ENCODE data around the gene AIG1. TPM values are rescaled to one million over a fixed set of nuclear protein-coding genes. Genes with fewer than 3 reads are reported as not detected.

The AIG1 gene
- total and polyA plus RNA-seq, 2 donors (not counting 1 experiment from before 2014, with no cell fraction given), result 40.6 to 42.2 TPM

- Histone ChIP-seq H3K27ac (ENCODE audit: insufficient read depth, low read length) (no peak overlapping the region), H3K4me3 (replicated peaks in 1 of 4; ENCODE audit: control extremely low read depth in 1 of 4, insufficient read depth in 1 of 4, low read depth in 3 of 4, low read length in 4 of 4) (no peak overlapping the region)
These were observed 161.6 kb downstream of the AIG1 start for GRCh38 chr6:143222310-143222709.

GRCh38 chr6:143222801-143223231, 162.1 kb downstream of the AIG1 start:
- H3K9ac ChIP-seq (ENCODE audit: insufficient read depth, low read length), result no peak overlapping the region
- H3K27me3 ChIP-seq (ENCODE audit: control insufficient read depth, insufficient read depth, low read length), result no peaks in the 10 kb centered on the region
- H3K9me3 ChIP-seq (ENCODE audit: control insufficient read depth, insufficient read depth, low read depth, low read length), result no peaks in the 10 kb centered on the region
- TF ChIP-seq EZH2 (IDR thresholded peaks at IDR 0.05; ENCODE audit: low read length, missing control alignments) (no peak), CTCF (conservative IDR thresholded peaks at IDR 0.05 in 1 of 2, IDR thresholded peaks at IDR 0.05 in 1 of 2; ENCODE audit: low read depth in 1 of 2, low read length in 2 of 2) (no peak)
- peak overlapping the region; percentile 16 for H2AFZ ChIP-seq (ENCODE audit: low read length)
- no peak overlapping the region for H3K4me2 ChIP-seq (ENCODE audit: extremely low read depth, insufficient read depth, low read length)
- peaks cover 4% of the 10 kb centered on the region for H3K4me1 ChIP-seq (ENCODE audit: control insufficient read depth, extremely low read depth, insufficient read depth, low read length)
- no peaks in the 10 kb centered on the region for H4K20me1 ChIP-seq (ENCODE audit: control insufficient read depth, extremely low read depth, insufficient read depth, low read length)
- H3K79me2 ChIP-seq (ENCODE audit: control insufficient read depth, insufficient read depth, low read length), result no peaks in the 10 kb centered on the region
- H3K36me3 ChIP-seq (ENCODE audit: control insufficient read depth, insufficient read depth, low read length), result no peaks in the 10 kb centered on the region
- H3K4me3 ChIP-seq (replicated peaks in 1 of 4; ENCODE audit: control extremely low read depth in 1 of 4, insufficient read depth in 1 of 4, low read depth in 3 of 4, low read length in 4 of 4), result no peak overlapping the region
- peak in 1 of 2 donors; percentile 16 for DNase-seq (ENCODE audit: low read depth in 2 of 2)
- no peak overlapping the region for H3K27ac ChIP-seq (ENCODE audit: insufficient read depth, low read length)

More at GRCh38 chr6:143222310-143222709, 161.6 kb downstream of the AIG1 start:
- no peak for TF ChIP-seq EZH2 (IDR thresholded peaks at IDR 0.05; ENCODE audit: low read length, missing control alignments)
- TF ChIP-seq CTCF (conservative IDR thresholded peaks at IDR 0.05 in 1 of 2, IDR thresholded peaks at IDR 0.05 in 1 of 2; ENCODE audit: low read depth in 1 of 2, low read length in 2 of 2), result no peak
- Histone ChIP-seq H3K36me3 (ENCODE audit: control insufficient read depth, insufficient read depth, low read length) (no peaks in the 10 kb centered on the region), H3K9me3 (ENCODE audit: control insufficient read depth, insufficient read depth, low read depth, low read length) (no peaks in the 10 kb centered on the region), H4K20me1 (ENCODE audit: control insufficient read depth, extremely low read depth, insufficient read depth, low read length) (no peaks in the 10 kb centered on the region), H3K4me2 (ENCODE audit: extremely low read depth, insufficient read depth, low read length) (no peak overlapping the region), H3K4me1 (ENCODE audit: control insufficient read depth, extremely low read depth, insufficient read depth, low read length) (peaks cover 4% of the 10 kb centered on the region), H2AFZ (ENCODE audit: low read length) (no peak overlapping the region), H3K27me3 (ENCODE audit: control insufficient read depth, insufficient read depth, low read length) (no peaks in the 10 kb centered on the region), H3K79me2 (ENCODE audit: control insufficient read depth, insufficient read depth, low read length) (no peaks in the 10 kb centered on the region), H3K9ac (ENCODE audit: insufficient read depth, low read length) (no peak overlapping the region)
- DNase-seq (ENCODE audit: low read depth in 2 of 2), result no peak

GRCh38 chr6:143223895-143224294, 163.2 kb downstream of the AIG1 start:
- Histone ChIP-seq H3K27ac (ENCODE audit: insufficient read depth, low read length) (peak overlapping the region; percentile 26), H3K79me2 (ENCODE audit: control insufficient read depth, insufficient read depth, low read length) (no peaks in the 10 kb centered on the region), H3K9ac (ENCODE audit: insufficient read depth, low read length) (no peak overlapping the region), H3K9me3 (ENCODE audit: control insufficient read depth, insufficient read depth, low read depth, low read length) (no peaks in the 10 kb centered on the region), H3K4me2 (ENCODE audit: extremely low read depth, insufficient read depth, low read length) (peak overlapping the region; percentile 63), H3K4me1 (ENCODE audit: control insufficient read depth, extremely low read depth, insufficient read depth, low read length) (peaks cover 4% of the 10 kb centered on the region), H3K4me3 (replicated peaks in 1 of 4; ENCODE audit: control extremely low read depth in 1 of 4, insufficient read depth in 1 of 4, low read depth in 3 of 4, low read length in 4 of 4) (no peak overlapping the region), H3K27me3 (ENCODE audit: control insufficient read depth, insufficient read depth, low read length) (no peaks in the 10 kb centered on the region), H2AFZ (ENCODE audit: low read length) (peak overlapping the region; percentile 58), H3K36me3 (ENCODE audit: control insufficient read depth, insufficient read depth, low read length) (no peaks in the 10 kb centered on the region), H4K20me1 (ENCODE audit: control insufficient read depth, extremely low read depth, insufficient read depth, low read length) (no peaks in the 10 kb centered on the region)
- DNase-seq (ENCODE audit: low read depth in 2 of 2), result peak in 1 of 2 donors; percentile 66
- TF ChIP-seq EZH2 (IDR thresholded peaks at IDR 0.05; ENCODE audit: low read length, missing control alignments), result no peak
- no peak for TF ChIP-seq CTCF (conservative IDR thresholded peaks at IDR 0.05 in 1 of 2, IDR thresholded peaks at IDR 0.05 in 1 of 2; ENCODE audit: low read depth in 1 of 2, low read length in 2 of 2)
